Stomach smooth muscle (tissue), 2 donors: Measurements from ENCODE around the gene TAP1.

Experiments
- H3K27ac ChIP-seq: one replicate; pipeline ENCODE4 v1.7.0; 2013; ENCODE audit warnings: mild to moderate bottlenecking, low read length, inconsistent platforms
- H3K27me3 ChIP-seq, 2 donors: one replicate each; pipeline ENCODE4 v1.7.0; 2013; ENCODE audit warnings: low read length in 2 of 2; ENCODE audit not compliant: insufficient read depth in 2 of 2, control insufficient read depth in 1 of 2
- H3K36me3 ChIP-seq, 2 donors: one replicate each; pipeline ENCODE4 v1.7.0; 2013; ENCODE audit warnings: low read length in 2 of 2; ENCODE audit not compliant: control insufficient read depth in 2 of 2, insufficient read depth in 2 of 2
- H3K4me1 ChIP-seq: one replicate; pipeline ENCODE4 v1.7.0; 2013; ENCODE audit warnings: low read length; ENCODE audit not compliant: control insufficient read depth, insufficient read depth
- H3K4me3 ChIP-seq, 2 donors: one replicate each; pipeline ENCODE4 v1.7.0; 2013; ENCODE audit warnings: low read length in 2 of 2
- H3K9ac ChIP-seq, 2 donors: one replicate each; pipeline ENCODE4 v1.7.0; 2013; ENCODE audit warnings: low read length in 2 of 2, mild to moderate bottlenecking in 1 of 2
- H3K9me3 ChIP-seq, 2 donors: one replicate each; pipeline ENCODE4 v1.7.0; 2013; ENCODE audit warnings: low read length in 2 of 2; ENCODE audit not compliant: control insufficient read depth in 2 of 2
- donor health status: healthy.
- donor health status: Pancreatic carcinoma.

TAP1 gene

GRCh38 chr6:32847795-32848194 lies 5.7 kb downstream of the TAP1 start:
- no peaks in the 10 kb centered on the region for H3K27me3 ChIP-seq
- H3K36me3 ChIP-seq = peaks cover 47% of the 10 kb centered on the region in 2 donors
- H3K9ac ChIP-seq = no peak overlapping the region
- peak overlapping the region; percentile 18 for H3K27ac ChIP-seq
- peaks cover 36% of the 10 kb centered on the region for H3K4me1 ChIP-seq
- H3K4me3 ChIP-seq = no peak overlapping the region
- no peaks in the 10 kb centered on the region for H3K9me3 ChIP-seq

- H3K27me3 ChIP-seq = no peaks in the 10 kb centered on the region
- H3K9ac ChIP-seq = no peak overlapping the region
- no peak overlapping the region for H3K4me3 ChIP-seq
- no peak overlapping the region for H3K27ac ChIP-seq
- H3K4me1 ChIP-seq = peaks cover 30% of the 10 kb centered on the region
- H3K36me3 ChIP-seq = peaks cover 47 to 50% of the 10 kb centered on the region in 2 donors
- H3K9me3 ChIP-seq = no peaks in the 10 kb centered on the region
Measured at GRCh38 chr6:32847004-32847403, 6.5 kb downstream of the TAP1 start.

- Histone ChIP-seq H3K27ac (no peak overlapping the region), H3K9ac (no peak overlapping the region), H3K4me1 (peaks cover 19% of the 10 kb centered on the region), H3K36me3 (peaks cover 40 to 44% of the 10 kb centered on the region in 2 donors), H3K4me3 (peak overlapping the region in 1 of 2 donors; percentile 99), H3K9me3 (no peaks in the 10 kb centered on the region), H3K27me3 (no peaks in the 10 kb centered on the region)
Measured at GRCh38 chr6:32845384-32845884, 8.1 kb downstream of the TAP1 start.

GRCh38 chr6:32844839-32845383 lies 8.6 kb downstream of the TAP1 start:
- H3K4me3 ChIP-seq = peak overlapping the region; percentile 88 to 99
- H3K27ac ChIP-seq = peak overlapping the region; percentile 91
- peaks cover 19% of the 10 kb centered on the region for H3K4me1 ChIP-seq
- no peaks in the 10 kb centered on the region for H3K27me3 ChIP-seq
- H3K36me3 ChIP-seq = peaks cover 35 to 41% of the 10 kb centered on the region in 2 donors
- peak overlapping the region; percentile 81 to 94 for H3K9ac ChIP-seq
- no peaks in the 10 kb centered on the region for H3K9me3 ChIP-seq

GRCh38 chr6:32843979-32844838 lies 9.3 kb downstream of the TAP1 start, which contains the start of gene PSMB8:
TSS of gene PSMB8 (minus strand) at chr6:32844047. CDS start at chr6:32843996, 51 bp downstream.
- no peaks in the 10 kb centered on the region for H3K27me3 ChIP-seq
- peak within 1 kb of the TSS; percentile 81 to 94 for H3K9ac ChIP-seq
- H3K36me3 ChIP-seq = peaks cover 33 to 39% of the 10 kb centered on the region in 2 donors
- peak within 1 kb of the TSS; percentile 91 for H3K27ac ChIP-seq
- H3K4me1 ChIP-seq = peaks cover 19% of the 10 kb centered on the region
- H3K4me3 ChIP-seq = peak within 1 kb of the TSS; percentile 88 to 99
- no peaks in the 10 kb centered on the region for H3K9me3 ChIP-seq

- peak overlapping the region; percentile 91 for H3K27ac ChIP-seq
- peaks cover 27 to 34% of the 10 kb centered on the region in 2 donors for H3K36me3 ChIP-seq
- peaks cover 19% of the 10 kb centered on the region for H3K4me1 ChIP-seq
- no peaks in the 10 kb centered on the region for H3K9me3 ChIP-seq
- H3K27me3 ChIP-seq = no peaks in the 10 kb centered on the region
- peak overlapping the region; percentile 88 to 99 for H3K4me3 ChIP-seq
- H3K9ac ChIP-seq = peak overlapping the region; percentile 81 to 94
Measured at GRCh38 chr6:32843331-32843978, 10.0 kb downstream of the TAP1 start.

GRCh38 chr6:32842690-32843089 lies 10.8 kb downstream of the TAP1 start:
- Histone ChIP-seq H3K36me3 (peaks cover 22 to 26% of the 10 kb centered on the region in 2 donors), H3K27ac (no peak overlapping the region), H3K9me3 (no peaks in the 10 kb centered on the region), H3K9ac (no peak overlapping the region), H3K4me1 (peaks cover 23% of the 10 kb centered on the region), H3K4me3 (no peak overlapping the region), H3K27me3 (no peaks in the 10 kb centered on the region)

GRCh38 chr6:32842021-32842650 lies 11.4 kb downstream of the TAP1 start:
- no peak overlapping the region for H3K27ac ChIP-seq
- H3K36me3 ChIP-seq = peaks cover 16 to 21% of the 10 kb centered on the region in 2 donors
- H3K9ac ChIP-seq = no peak overlapping the region

GRCh38 chr6:32840604-32841246 lies 12.8 kb downstream of the TAP1 start:
- Histone ChIP-seq H3K27me3 (no peaks in the 10 kb centered on the region), H3K9me3 (no peaks in the 10 kb centered on the region), H3K4me3 (no peak overlapping the region), H3K4me1 (peaks cover 28% of the 10 kb centered on the region), H3K36me3 (peaks cover 6 to 15% of the 10 kb centered on the region in 2 donors), H3K9ac (peak overlapping the region in 1 of 2 donors; percentile 29), H3K27ac (no peak overlapping the region)

More at GRCh38 chr6:32842021-32842650, 11.4 kb downstream of the TAP1 start:
- Histone ChIP-seq H3K27me3 (no peaks in the 10 kb centered on the region), H3K9me3 (no peaks in the 10 kb centered on the region), H3K4me3 (no peak overlapping the region), H3K4me1 (peaks cover 28% of the 10 kb centered on the region)

GRCh38 chr6:32839356-32839755 lies 14.1 kb downstream of the TAP1 start:
- Histone ChIP-seq H3K4me3 (no peak overlapping the region), H3K9me3 (no peaks in the 10 kb centered on the region), H3K27ac (peak overlapping the region; percentile 84), H3K27me3 (no peaks in the 10 kb centered on the region), H3K36me3 (peaks cover 4 to 19% of the 10 kb centered on the region in 2 donors), H3K9ac (no peak overlapping the region), H3K4me1 (peaks cover 19% of the 10 kb centered on the region)
